Gastroesophageal sphincter (tissue), 3 donors: ENCODE data around the gene LMNTD2.

Source experiments
- EP300 ChIP-seq: sonication (generic); formaldehyde crosslinking; IDR thresholded peaks from one replicate; pipeline ENCODE4 v1.6.1; 2017; ENCODE audit warnings: antibody characterized with exemption, mild to moderate bottlenecking
- POLR2A ChIP-seq, 2 donors: fragments of 450-650 bp; IDR thresholded peaks; one replicate each; pipeline ENCODE4 v1.6.1; 2017; ENCODE audit warnings: antibody characterized with exemption in 2 of 2, mild to moderate bottlenecking in 2 of 2, moderate library complexity in 1 of 2
- POLR2AphosphoS5 ChIP-seq: sonication (generic); formaldehyde crosslinking; IDR thresholded peaks from one replicate; pipeline ENCODE4 v1.6.1; 2017; ENCODE audit warnings: antibody characterized with exemption
- TF ChIP-seq, protein P1 (sequence below), 4 experiments: fragments of 200-600 bp in 2 of 4; fragments of 450-650 bp in 2 of 4; sonication (generic) in 1 of 4; IDR thresholded peaks; one replicate each; pipeline ENCODE4 v1.5.1; 2017 to 2019; ENCODE audit warnings: antibody characterized with exemption in 4 of 4, mild to moderate bottlenecking in 2 of 4, moderate library complexity in 2 of 4

DNA sequence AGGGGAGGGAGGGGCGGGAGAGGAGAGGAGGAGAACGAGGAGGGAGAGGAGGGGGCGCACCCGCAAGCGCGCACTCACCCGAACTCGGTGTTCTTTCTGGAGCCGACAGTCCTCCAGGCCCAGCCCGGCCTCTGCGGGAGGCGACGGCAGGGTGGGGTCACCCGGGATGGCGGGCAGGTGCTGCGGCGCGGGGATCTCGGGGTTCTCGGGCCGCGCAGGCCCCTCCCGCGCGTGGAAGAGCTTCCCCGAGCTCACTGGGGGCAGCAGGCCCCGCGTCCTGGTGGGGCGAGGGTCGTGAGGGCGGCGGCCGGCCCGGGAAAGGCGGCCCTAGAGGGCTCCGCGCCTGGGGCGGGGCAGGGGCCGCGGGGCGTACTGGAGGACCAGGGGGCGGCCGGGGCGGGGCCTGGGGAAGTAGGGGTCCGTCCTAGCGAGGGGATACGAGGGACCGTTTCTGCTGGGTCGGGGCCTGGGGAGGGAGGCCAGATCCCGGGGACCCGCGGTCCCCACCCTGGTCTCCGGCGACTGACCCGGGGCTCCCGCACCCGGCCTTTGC, 5.2 kb downstream of the LMNTD2 start:
- TF ChIP-seq, protein P1, sequence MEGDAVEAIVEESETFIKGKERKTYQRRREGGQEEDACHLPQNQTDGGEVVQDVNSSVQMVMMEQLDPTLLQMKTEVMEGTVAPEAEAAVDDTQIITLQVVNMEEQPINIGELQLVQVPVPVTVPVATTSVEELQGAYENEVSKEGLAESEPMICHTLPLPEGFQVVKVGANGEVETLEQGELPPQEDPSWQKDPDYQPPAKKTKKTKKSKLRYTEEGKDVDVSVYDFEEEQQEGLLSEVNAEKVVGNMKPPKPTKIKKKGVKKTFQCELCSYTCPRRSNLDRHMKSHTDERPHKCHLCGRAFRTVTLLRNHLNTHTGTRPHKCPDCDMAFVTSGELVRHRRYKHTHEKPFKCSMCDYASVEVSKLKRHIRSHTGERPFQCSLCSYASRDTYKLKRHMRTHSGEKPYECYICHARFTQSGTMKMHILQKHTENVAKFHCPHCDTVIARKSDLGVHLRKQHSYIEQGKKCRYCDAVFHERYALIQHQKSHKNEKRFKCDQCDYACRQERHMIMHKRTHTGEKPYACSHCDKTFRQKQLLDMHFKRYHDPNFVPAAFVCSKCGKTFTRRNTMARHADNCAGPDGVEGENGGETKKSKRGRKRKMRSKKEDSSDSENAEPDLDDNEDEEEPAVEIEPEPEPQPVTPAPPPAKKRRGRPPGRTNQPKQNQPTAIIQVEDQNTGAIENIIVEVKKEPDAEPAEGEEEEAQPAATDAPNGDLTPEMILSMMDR (IDR thresholded peaks at IDR 0.05), result no peak
- no peak for TF ChIP-seq POLR2A (IDR thresholded peaks at IDR 0.05)
- no peak for TF ChIP-seq POLR2AphosphoS5
- TF ChIP-seq EP300, result no peak
